ENCODE results near the gene OR10D3. TPM values are rescaled to one million over a fixed set of nuclear protein-coding genes. Genes with fewer than 3 reads are reported as not detected.

Gene OR10D3
- total and polyA plus RNA-seq, 2 experiments from 2014 or later, result 0.03 TPM; not detected in 1

GRCh38 chr11:124225471-124225870 is 42.3 kb downstream of the OR10D3 start:
- DNase-seq (ENCODE audit: low spot score), result no peak
- no peaks in the 10 kb centered on the region for H3K79me2 ChIP-seq
- no peak overlapping the region for H3K4me2 ChIP-seq
- no peak overlapping the region for H2AFZ ChIP-seq
- no peaks in the 10 kb centered on the region for H3K27me3 ChIP-seq
- no peaks in the 10 kb centered on the region for H3K4me1 ChIP-seq (ENCODE audit: insufficient read depth)
- no peaks in the 10 kb centered on the region for H3K9me2 ChIP-seq (replicated peaks; ENCODE audit: insufficient read depth)
- H3K36me3 ChIP-seq (replicated peaks; ENCODE audit: insufficient read depth, low read depth), result no peaks in the 10 kb centered on the region
- H3K9me3 ChIP-seq (ENCODE audit: low read depth), result no peaks in the 10 kb centered on the region
- WGBS (ENCODE audit: low lambda C conversion rate, missing lambda C conversion rate), result 85% methylated on average over 1 of the region's 1 CpG
- H3K4me3 ChIP-seq, result no peak overlapping the region
- TF ChIP-seq EZH2 (IDR thresholded peaks at IDR 0.05; ENCODE audit: borderline replicate concordance) (no peak), EZH2phosphoT487 (IDR thresholded peaks at IDR 0.05; ENCODE audit: low read depth, severe bottlenecking, unreplicated experiment) (no peak), CTCF (IDR thresholded peaks at IDR 0.05; ENCODE audit: poor library complexity) (no peak)
- no peaks in the 10 kb centered on the region for H4K20me1 ChIP-seq (ENCODE audit: insufficient read depth, poor library complexity, severe bottlenecking)
- no peak overlapping the region for H3K27ac ChIP-seq

DNA sequence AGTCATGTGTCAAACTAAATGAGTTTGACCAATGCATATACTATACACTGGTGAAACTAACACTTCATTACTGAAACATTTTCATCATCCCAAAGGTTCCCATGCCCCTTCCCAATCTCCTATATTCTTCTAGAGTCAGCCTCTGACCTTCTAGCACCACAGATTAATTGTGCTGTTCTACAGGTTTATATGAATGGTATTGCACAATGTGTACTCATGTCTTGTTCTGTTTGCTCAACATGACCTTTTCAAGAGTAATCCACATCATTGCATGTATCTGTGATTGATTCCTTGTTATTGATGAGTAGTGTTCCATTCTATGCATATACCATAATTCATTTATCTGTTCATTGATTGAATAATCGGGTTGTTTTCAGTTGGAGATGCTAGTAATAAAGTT is 50.2 kb downstream of the OR10D3 start:
- no peaks in the 10 kb centered on the region for H3K4me1 ChIP-seq (ENCODE audit: insufficient read depth)
- TF ChIP-seq CTCF (IDR thresholded peaks at IDR 0.05; ENCODE audit: poor library complexity), result no peak
- TF ChIP-seq EZH2phosphoT487 (IDR thresholded peaks at IDR 0.05; ENCODE audit: low read depth, severe bottlenecking, unreplicated experiment), result no peak
- no peak for TF ChIP-seq EZH2 (IDR thresholded peaks at IDR 0.05; ENCODE audit: borderline replicate concordance)
- no peaks in the 10 kb centered on the region for H4K20me1 ChIP-seq (ENCODE audit: insufficient read depth, poor library complexity, severe bottlenecking)
- no peak overlapping the region for H2AFZ ChIP-seq
- no peak for DNase-seq (ENCODE audit: low spot score)
- no peaks in the 10 kb centered on the region for H3K36me3 ChIP-seq (replicated peaks; ENCODE audit: insufficient read depth, low read depth)
- no peak overlapping the region for H3K4me2 ChIP-seq
- no peak overlapping the region for H3K27ac ChIP-seq
- no peak overlapping the region for H3K4me3 ChIP-seq
- H3K9me2 ChIP-seq (replicated peaks; ENCODE audit: insufficient read depth), result no peaks in the 10 kb centered on the region
- H3K79me2 ChIP-seq, result no peaks in the 10 kb centered on the region
- H3K9me3 ChIP-seq (ENCODE audit: low read depth), result no peaks in the 10 kb centered on the region
- no peaks in the 10 kb centered on the region for H3K27me3 ChIP-seq
- WGBS (ENCODE audit: low lambda C conversion rate, missing lambda C conversion rate), result 36% methylated on average over 1 of the region's 1 CpG

Other genes with a start within 250 kb of the OR10D3 start
- 0.32 and 0.77 TPM in 2 replicates for gene OR4D5, start 243.7 kb upstream of the OR10D3 start, total RNA-seq
- not detected in 2 replicates for gene OR4D5, start 243.7 kb upstream of the OR10D3 start, polyA plus RNA-seq
- gene OR6T1, start 239.5 kb upstream of the OR10D3 start, total RNA-seq, result not detected in 2 replicates
- not detected in 2 replicates for gene OR6T1, start 239.5 kb upstream of the OR10D3 start, polyA plus RNA-seq
- gene OR10S1, start 205.6 kb upstream of the OR10D3 start, total RNA-seq, result not detected in 2 replicates
- not detected in 2 replicates for gene OR10S1, start 205.6 kb upstream of the OR10D3 start, polyA plus RNA-seq
- gene OR10G6, start 188.2 kb upstream of the OR10D3 start, total RNA-seq, result not detected in 2 replicates
- not detected in 2 replicates for gene OR10G6, start 188.2 kb upstream of the OR10D3 start, polyA plus RNA-seq
- 0.17 and 0.64 TPM in 2 replicates for gene OR10G4, start 170.3 kb upstream of the OR10D3 start, total RNA-seq
- not detected in 2 replicates for gene OR10G4, start 170.3 kb upstream of the OR10D3 start, polyA plus RNA-seq
- not detected in 2 replicates for gene OR10G9, start 160.3 kb upstream of the OR10D3 start, total RNA-seq
- gene OR10G9, start 160.3 kb upstream of the OR10D3 start, polyA plus RNA-seq, result not detected in 2 replicates
- gene OR10G8, start 156.5 kb upstream of the OR10D3 start, total RNA-seq, result 0.16 and 0.47 TPM in 2 replicates
- gene OR10G8, start 156.5 kb upstream of the OR10D3 start, polyA plus RNA-seq, result not detected in 2 replicates
- not detected in 2 replicates for gene OR10G7, start 142.0 kb upstream of the OR10D3 start, total RNA-seq
- gene OR10G7, start 142.0 kb upstream of the OR10D3 start, polyA plus RNA-seq, result not detected in 2 replicates
- 19.1 and 21.6 TPM in 2 replicates for gene VWA5A, start 67.9 kb upstream of the OR10D3 start, total RNA-seq
- 18.9 and 26.3 TPM in 2 replicates for gene VWA5A, start 67.9 kb upstream of the OR10D3 start, polyA plus RNA-seq
- not detected in 2 replicates for gene OR8G1, start 57.8 kb downstream of the OR10D3 start, total RNA-seq
- not detected in 2 replicates for gene OR8G1, start 57.8 kb downstream of the OR10D3 start, polyA plus RNA-seq
- gene OR8G5, start 73.0 kb downstream of the OR10D3 start, total RNA-seq, result not detected in 2 replicates
- gene OR8G5, start 73.0 kb downstream of the OR10D3 start, polyA plus RNA-seq, result not detected in 2 replicates
- gene OR8D1, start 130.6 kb downstream of the OR10D3 start, total RNA-seq, result not detected in 2 replicates
- not detected in 2 replicates for gene OR8D1, start 130.6 kb downstream of the OR10D3 start, polyA plus RNA-seq
- gene OR8D2, start 136.9 kb downstream of the OR10D3 start, total RNA-seq, result not detected in 2 replicates
- not detected in 2 replicates for gene OR8D2, start 136.9 kb downstream of the OR10D3 start, polyA plus RNA-seq
- gene OR8B2, start 201.2 kb downstream of the OR10D3 start, total RNA-seq, result not detected in 2 replicates
- not detected in 2 replicates for gene OR8B2, start 201.2 kb downstream of the OR10D3 start, polyA plus RNA-seq
- not detected in 2 replicates for gene OR8B3, start 215.7 kb downstream of the OR10D3 start, total RNA-seq
- not detected in 2 replicates for gene OR8B3, start 215.7 kb downstream of the OR10D3 start, polyA plus RNA-seq
- not detected in 2 replicates for gene OR8B4, start 241.5 kb downstream of the OR10D3 start, total RNA-seq
- not detected in 2 replicates for gene OR8B4, start 241.5 kb downstream of the OR10D3 start, polyA plus RNA-seq